Fibroblast of peridontal ligament (primary cell): ENCODE results near the gene OS9.

Source experiments
- DNase-seq: peaks from one replicate; pipeline ENCODE4 v3.0.0-alpha.2; 2010; ENCODE audit errors: extremely low read depth

The OS9 gene

DNA sequence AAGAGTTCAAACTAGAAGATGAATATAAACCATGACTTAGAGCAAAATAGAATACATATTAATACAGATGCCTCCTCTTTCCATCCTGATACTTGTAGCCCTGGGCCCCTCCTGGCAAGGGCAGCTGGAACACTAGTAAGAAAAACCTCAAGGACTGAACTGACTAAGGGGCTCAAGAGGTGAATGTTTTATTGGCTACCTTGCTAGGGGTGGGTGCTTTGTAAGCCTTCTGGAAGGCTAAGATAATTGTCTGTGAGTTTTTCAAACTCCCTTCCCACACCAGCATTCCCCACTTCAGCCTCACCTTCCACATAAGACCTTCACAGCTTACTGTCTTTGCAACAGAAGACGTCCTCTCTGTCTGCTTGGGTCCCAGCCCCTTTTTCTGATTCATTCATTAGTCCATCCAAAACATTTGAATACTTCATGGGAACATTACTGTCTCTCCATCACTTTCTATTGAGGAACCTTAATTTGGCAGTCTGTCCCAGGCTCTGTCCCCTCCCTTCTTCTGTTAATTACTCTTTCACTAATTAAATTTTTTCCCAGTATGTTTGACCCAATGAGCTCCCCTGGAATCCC, 59.9 kb downstream of the OS9 start:
- no peak for DNase-seq

DNA sequence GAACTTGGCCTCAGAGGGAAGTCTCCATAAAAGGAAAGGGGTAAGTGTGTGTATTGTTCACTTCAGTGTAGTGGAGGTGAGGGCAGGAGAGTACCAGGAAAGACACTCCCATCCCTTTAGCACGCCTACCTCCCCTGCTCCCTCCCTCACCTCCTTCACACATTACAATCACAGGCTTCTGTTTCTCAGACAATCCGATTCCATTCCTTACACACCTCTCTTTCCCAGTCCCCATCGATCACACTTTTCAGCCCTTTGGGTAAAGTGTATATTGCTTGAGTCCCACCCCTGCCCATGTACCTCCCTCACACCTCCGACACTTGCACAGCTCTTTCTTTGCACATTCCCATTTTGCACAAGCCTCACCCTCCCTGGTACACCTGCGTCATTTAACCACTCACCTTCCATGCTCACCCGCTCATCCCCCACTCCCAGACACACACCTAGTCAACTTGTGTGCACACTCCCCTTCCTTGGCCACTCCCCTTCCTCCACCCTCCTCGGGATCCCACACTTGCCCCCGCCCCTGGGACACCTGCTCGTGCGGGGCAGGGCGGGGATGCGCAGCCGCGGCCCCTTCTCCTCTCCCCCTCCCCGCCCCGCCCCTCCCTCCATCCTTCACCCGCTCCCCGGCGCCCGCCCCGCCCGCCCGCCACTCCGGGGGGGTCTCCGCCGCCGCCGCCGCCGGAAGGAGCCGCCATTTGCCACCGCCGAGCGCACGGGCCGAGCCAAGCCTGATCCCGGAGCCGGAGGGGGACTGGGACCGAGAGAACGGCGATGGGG, 60.7 kb downstream of the OS9 start, which contains the start of gene MARCHF9:
TSS of gene MARCHF9 (plus strand) at position 693 of the 783 bp plus-strand sequence. CDS start 426 bp downstream, outside the sequence.
- DNase-seq = no peak

DNA sequence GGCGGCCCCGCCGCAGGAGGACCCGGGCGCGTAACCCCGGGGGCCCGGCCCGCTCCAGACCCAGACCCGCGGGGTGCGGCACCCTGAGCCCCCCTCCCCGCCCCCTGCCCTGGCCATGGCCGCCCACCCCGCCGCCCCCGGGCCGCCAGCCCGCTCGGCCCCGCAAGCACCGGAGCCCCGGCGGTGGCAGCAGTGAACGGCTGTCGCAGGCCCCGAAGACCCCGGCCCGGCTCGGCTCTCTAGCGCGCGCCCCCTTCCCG, 61.2 kb downstream of the OS9 start:
- no peak for DNase-seq

DNA sequence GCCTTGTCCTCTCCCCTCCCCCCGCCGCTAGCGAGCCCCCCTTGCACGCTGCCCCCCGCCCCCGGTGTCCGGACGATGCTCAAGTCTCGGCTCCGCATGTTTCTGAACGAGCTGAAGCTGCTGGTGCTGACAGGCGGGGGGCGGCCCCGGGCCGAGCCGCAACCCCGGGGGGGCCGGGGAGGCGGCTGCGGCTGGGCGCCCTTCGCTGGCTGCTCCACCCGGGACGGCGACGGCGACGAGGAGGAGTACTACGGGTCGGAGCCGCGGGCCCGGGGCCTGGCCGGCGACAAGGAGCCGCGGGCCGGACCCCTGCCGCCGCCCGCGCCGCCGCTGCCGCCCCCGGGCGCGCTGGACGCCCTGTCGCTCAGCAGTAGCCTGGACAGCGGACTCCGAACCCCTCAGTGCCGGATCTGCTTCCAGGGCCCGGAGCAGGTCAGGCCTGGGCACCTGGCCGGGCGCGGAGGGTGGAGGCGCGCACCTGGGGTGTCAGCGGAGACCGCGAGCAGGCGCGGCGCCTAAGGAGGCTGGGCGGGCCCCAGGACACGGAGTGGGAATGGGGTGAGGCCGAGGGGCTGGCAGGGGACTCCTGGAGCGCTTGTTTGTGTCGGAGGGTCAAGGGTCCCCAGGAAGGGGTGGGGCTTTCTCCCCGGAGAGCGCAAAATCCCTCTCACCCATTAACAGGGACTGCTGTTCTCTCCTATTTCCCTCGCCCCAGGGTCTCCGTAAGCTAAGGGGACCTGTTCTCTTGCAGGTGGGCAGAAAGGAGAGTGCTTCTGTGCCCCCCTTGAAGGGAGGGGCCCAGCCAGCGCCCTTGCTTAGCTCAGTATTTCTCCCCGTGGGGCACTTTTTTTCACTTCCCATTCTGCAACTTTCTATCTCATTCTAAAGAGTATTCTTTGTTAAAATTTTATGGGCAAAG, 61.8 kb downstream of the OS9 start:
- DNase-seq = no peak

DNA sequence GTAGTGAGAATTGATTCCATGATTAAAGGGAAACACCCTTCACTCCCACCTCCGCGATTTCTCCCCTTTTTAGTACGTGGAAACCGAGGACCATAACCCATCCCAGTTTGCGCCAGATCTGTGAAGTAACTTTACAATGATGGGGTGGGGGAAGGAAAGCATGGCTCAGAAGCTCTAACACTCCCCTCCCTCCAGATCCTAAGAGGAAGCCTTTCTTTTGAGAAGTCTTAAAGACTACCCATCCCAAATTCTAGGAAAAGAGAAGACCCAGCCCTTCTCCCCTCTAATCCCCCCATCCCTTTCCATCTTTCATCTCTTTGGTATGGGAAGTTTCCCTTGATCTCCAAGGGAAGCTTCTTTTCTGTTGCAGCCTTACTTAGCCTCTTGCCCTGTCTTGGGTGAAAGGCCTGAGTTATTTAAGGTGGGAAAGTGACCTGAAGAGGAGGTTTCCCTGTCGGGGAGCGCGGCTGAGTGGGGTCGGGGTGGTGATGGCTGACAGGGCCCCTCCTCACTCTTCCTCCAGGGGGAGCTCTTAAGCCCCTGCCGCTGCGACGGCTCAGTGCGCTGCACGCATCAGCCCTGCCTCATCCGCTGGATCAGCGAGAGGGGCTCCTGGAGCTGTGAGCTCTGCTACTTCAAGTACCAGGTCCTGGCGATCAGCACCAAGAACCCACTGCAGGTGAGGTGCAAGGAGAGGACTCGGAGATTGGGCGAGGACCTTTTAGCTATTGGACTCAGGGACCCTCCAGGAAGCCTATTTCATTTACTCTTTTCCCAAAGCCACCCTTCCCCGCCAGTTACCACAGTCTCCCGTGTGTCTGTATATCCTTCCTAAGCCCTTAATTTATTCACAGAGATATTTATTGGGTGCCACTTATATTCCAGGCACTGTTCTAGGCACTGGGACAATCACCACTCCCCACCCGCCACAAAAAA, 62.7 kb downstream of the OS9 start:
- no peak for DNase-seq

DNA sequence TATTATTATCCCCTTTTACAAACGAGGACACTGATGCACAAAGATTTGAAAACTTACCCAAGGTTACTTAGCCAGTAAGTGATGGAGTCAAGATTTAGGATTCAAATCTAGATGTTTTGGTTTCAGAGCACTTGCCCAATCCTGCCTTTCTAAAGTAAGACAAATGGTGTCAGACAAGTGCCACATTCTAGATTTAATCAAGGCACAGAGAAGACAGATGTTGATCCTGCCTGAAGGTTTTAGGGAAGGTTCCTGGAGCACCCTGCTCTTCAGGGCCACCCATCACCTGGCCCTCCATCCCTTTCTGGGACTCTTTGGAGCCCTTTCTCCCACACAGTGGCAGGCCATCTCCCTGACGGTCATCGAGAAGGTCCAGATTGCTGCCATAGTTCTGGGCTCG, 63.8 kb downstream of the OS9 start:
- no peak for DNase-seq

DNA sequence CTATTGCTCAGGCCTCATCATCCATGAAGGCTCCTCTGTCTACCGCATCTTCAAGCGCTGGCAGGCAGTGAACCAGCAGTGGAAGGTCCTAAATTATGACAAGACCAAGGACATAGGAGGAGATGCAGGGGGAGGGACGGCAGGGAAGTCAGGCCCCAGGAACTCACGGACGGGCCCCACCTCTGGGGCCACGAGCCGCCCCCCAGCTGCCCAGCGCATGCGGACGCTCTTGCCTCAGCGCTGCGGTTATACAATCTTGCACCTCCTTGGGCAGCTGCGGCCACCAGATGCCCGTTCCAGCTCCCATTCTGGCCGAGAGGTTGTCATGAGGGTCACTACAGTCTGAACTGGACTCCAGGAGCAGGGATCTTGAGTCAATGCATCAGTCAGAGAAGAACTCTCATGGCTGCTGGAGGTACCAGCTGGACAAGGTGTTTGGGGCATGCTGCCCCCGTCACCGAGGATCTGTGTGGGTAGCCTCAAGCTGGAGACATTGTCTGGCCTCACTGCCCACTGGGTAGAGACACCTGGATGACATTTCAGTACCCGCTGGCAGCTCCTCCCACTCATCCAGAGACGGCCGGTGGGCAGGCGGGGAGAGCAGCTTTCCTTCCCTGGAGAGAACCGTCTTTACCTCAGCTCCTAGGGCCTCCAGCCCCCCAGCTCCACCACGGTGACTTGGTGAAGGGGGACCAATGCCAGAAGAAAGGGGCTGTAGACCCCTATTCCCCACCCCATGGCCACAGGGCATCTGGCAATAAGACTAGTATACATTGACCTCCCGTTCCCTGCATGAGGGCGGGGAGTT, 64.8 kb downstream of the OS9 start:
- DNase-seq = no peak

DNA sequence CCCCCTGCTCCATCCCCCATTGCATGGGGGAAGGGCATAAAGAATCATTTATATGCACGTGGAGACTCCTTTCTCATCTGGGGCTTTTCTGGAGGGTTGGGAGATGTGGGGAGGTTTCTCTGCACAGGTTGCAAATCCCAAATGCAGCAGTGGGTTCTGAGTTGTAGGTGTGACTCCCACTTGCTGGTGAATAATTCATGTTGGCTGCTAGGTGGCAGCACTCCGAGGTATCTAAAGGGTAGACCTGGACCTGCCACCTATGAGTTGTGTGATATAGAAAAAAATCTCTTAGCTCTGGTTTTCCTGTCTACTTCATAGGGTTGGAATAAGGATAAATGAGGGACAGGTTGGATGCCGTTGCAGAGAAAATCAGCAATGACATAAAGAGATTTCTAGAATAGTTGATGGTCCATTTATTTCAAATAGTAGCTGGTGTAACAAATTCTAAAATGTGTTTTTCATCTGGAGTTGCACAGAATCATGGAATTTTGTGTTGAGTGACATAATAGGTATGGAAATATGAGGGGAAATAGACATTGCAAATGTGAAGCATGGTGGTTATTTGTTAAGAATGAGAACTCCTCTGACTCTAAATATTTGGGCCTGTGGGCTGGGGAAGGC, 65.5 kb downstream of the OS9 start:
- no peak for DNase-seq

DNA sequence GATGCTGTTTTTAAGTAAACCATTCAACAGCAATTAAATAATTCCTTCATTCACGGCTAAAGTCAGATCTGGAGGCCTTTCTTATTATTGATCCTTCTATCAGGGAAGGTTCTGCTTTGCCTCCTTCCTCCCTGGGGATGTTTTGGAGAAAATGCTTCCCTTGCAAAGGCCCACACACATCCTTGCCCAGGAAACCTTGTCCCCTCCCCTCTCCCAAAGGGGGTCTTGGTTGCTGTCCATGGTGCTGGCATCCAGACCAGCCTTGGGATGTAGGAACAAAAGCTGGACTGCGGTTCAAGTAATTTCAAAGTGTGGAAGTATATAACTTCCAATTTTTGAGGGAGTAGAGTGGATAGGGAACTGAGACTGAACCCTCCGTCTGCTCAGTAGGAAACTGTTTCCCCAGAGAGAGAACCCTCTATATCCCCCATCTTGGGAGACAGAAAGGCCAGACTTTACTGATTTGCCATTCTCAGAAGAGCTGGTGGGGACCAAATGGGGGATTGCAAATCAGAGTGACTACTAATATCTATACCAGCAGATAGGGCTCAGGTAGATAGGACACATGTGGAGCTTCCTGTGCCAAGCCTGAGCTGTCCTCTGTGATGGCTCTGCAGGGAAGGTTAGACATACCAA, 66.5 kb downstream of the OS9 start:
- no peak for DNase-seq

DNA sequence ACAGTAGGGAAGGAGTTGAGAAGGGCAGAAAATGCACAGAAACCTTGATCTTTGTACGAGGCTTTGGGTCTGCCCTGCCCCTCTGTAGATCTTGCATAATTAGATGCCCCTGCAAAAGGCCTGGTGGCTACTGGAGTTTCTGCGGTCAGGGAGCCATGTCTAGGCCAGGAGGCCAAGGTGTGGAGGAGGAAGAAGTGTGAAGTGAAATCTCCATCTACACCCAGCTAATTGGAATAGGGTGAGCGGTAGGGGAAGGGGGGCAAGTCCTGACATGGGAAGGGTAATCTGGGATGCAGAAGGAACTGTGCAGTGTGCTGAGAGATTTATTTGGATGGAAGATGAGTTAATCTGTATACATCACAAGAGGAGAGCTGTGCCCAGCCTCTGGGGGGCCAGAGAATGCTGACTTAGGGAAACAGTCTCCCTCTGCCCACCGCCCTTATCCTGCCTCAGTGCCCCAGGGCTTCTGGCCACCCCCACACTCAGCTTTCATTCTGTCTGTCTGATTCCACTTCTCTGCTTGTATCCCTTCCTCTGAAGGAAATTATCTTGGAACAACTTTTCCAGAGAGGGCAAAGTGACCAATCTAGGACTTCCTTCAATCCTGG, 67.6 kb downstream of the OS9 start:
- DNase-seq = no peak

DNA sequence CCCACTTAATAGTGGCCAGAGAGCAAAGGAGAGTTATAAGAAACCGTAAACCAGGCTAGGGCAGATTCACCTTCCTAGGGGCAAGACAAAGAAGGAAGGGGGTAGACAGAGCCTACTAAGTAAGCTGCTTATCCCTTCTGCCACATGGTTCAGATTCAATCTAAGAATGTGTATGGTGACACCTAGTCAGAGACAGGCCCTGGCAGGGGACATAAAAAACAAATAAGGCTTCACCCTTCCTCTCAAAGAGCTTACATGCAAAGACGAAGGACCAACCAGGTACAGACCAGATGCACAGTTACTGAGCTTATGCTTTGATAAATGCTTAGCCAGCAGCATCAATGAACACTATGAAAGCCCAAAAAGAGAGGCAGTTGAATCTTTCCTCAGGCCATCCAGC, 68.5 kb downstream of the OS9 start:
- no peak for DNase-seq

DNA sequence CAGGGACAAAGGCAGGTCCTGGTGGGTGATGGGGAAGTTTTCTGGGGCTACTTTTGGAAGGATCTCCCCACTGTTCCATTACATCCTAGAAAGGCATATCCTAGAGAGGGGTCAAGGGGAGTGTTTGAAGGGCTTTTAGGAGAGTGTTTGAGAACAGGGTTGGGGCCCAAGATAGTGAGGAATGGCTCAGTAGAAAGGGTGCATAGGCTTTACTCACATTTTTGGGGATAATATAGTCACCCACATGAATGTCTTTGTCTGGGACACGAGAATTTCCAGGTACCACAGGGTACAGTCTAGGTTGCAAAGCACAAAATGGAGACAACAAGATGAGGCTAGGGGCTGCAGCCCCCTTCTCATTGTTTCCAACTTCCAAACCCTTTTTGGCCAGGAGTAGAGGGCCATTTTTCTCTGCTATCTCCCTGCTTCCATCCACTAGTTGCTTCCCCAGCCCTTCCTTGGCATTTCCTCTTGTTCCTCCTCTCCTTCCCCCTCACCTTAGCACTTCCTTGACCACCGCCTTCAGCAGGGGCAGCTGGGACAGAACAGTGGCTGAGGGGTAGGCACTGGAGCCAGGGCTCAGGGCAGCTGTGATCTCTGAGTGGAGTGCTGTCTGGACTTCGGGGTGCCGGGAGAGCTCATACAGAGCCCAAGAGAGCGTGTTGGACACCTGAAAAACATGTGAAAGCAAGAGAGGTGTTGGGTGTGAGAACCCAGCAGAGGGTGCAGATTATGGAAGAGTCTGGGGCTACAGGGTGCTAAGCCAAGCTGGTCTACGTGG, 70.1 kb downstream of the OS9 start:
- no peak for DNase-seq

DNA sequence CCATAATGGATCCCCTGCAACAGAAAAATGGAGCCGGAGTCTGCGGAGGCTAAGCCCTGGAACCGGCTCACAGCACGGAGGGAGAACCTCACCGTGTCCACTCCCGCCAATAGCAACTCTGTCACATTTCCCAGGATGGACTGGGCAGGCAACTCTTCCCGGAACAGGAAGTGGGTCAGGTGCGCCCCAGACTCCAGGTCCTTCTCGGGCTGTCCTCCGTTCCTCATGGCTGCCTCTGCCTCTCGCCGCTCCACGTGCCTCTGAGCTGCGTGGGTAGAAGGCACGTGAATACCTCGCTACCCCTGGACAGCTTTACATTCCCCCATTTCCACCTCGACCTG, 70.7 kb downstream of the OS9 start:
- no peak for DNase-seq

DNA sequence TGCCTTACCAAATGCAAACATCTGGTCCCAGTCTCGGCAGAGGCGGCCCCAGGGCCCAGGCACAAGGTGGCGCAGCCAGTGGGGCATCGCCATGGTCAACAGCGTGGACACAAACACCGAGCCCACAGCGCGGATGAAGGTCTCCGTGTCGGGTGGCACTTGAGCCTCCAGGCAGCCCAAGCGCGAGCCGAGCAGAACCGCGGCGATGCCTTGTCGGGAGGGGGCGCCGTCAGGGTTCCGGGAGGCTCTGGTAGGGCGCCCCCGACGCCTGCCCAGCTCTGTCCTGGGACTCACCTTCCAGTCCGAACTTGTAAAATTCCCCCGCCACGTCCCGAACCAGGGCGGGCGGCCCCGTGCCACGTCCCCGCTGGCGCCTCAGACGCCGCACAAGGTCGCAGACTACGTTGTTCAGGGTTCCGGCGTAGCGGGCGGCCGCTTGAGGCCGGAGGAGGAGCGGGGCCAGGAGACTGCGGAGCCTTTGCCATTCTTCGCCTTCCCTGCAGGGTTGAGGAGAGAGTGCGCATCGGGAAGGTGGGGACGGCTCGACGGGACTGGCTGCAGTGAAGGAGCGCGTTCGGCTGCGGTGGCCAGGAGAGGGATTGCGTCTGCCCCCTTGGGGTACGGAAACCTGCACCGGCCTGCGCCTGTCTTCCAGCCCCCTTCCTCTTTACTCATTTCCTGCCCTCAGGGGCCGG, 71.2 kb downstream of the OS9 start:
- no peak for DNase-seq

DNA sequence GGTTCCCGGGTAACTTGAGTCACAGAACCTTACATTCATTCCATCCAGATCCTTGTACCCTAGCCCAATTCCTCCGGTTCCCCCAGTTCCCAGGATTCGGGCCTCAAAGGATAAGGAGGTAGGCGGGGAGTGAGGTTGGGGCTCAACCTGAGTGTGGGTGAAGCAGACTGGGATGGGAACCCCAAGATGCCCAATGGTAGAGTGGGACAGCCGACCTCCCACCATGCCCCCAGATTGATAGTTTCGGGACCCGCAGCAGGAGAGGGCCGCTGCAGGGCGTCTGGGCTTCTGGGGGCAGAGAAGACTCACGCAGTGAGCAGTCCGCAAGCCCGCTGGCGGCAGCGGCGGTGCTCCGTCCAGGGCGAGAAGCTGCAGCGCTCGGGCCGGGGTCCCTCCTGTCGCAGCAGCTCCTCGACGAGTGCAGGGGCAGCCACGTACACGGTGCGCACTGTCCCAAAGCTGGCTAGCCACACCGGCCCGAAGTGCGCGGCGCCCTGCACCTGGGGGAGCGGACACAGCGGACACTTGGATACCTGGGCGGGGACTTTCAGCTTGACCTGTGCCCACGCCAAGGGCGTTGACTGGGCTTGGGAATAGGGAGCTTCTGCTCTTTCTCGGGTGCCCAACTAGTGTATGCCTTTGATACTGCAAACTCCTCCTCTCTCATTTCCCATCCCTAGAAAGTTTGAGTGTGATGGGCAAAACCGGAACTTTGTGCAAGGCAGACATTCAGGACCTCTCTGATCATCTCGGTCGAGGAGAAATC, 71.9 kb downstream of the OS9 start:
- DNase-seq = no peak

DNA sequence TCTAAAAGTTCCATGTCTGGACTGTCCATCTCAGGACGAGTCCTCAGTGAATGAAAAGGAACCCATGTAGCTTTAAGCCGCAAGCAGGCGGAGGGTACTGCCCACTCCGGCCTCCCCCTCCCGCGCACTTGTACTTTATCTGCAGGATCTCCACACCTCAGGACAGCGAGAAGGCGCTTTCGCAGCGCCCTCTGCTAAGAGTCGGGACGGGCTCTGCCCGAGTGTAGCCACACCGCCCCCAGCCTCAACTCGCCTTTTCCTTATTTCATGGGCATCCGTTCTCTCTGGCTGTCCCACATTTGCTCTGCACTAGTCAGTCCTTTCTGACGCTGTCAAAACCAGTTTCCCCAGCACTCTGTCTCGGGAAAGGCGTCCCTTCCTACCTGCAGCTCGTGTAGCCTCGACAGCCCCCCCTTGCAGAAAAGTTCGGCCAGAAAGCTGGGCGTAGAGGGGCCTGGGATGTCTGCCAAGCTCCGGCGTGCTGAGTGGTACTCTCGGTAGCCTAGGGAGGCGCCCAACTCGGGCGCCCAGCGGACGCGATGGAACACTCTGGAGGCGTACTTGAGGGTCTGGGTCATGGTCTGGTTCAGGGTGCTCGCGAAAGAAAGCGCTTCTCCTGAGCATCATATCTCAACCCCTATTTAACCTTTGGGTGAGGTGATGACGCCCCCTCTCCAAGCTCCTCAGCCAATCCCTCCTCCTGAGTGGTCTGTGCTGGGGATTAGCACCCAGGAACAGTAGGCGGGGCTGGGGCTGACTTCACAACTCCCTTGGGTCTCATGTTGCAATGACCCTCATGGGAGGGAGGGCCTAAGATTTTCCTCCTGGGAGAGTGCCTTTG, 72.8 kb downstream of the OS9 start, which contains the start of gene CYP27B1:
TSS of gene CYP27B1 (minus strand) at position 615 of the 841 bp plus-strand sequence. CDS start at position 578, 37 bp downstream.
- no peak for DNase-seq
